HG03442 (cell line): ENCODE data around the gene HSF2.

Source experiments
- ATAC-seq: cut with Tn5 transposase; IDR thresholded peaks from one replicate; pipeline ENCODE4 v1.9.1; 2021; ENCODE audit warnings: mild to moderate bottlenecking, moderate library complexity; ENCODE audit not compliant: unreplicated experiment

HSF2 gene, protein sequence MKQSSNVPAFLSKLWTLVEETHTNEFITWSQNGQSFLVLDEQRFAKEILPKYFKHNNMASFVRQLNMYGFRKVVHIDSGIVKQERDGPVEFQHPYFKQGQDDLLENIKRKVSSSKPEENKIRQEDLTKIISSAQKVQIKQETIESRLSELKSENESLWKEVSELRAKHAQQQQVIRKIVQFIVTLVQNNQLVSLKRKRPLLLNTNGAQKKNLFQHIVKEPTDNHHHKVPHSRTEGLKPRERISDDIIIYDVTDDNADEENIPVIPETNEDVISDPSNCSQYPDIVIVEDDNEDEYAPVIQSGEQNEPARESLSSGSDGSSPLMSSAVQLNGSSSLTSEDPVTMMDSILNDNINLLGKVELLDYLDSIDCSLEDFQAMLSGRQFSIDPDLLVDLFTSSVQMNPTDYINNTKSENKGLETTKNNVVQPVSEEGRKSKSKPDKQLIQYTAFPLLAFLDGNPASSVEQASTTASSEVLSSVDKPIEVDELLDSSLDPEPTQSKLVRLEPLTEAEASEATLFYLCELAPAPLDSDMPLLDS

DNA sequence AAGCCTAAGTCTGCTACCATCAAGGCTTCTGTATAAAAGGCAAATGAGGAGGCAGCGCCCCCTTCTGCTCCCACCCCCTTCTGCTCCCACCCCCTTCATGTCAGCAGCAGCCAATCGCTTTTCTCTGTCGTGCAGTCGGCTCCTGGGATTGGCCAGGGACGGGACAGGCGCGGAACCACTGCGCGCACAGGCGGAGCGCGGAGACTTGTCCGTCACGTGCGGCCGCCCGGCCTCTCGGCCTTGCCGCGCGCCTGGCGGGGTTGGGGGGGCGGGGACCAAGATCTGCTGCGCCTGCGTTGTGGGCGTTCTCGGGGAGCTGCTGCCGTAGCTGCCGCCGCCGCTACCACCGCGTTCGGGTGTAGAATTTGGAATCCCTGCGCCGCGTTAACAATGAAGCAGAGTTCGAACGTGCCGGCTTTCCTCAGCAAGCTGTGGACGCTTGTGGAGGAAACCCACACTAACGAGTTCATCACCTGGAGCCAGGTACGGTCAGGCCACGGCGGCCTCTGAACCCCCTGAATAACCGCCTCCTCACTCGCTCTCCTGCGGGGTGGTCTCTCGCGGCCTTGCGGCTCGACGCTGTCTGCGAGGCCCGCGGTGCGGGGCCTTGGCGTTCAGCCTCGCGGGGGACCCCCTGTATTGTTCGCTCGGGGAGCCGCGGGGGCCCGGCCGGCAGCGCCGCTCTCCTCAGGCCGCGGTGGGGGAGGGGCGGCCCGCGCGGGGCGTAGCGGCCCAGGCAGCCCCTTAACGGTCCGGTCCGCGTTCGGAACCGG, at the start of gene HSF2:
Gene HSF2 (plus strand): TSS at position 305 of the 773 bp plus-strand sequence. CDS start 86 bp downstream, at position 391.
- peak; percentile 97 for ATAC-seq

DNA sequence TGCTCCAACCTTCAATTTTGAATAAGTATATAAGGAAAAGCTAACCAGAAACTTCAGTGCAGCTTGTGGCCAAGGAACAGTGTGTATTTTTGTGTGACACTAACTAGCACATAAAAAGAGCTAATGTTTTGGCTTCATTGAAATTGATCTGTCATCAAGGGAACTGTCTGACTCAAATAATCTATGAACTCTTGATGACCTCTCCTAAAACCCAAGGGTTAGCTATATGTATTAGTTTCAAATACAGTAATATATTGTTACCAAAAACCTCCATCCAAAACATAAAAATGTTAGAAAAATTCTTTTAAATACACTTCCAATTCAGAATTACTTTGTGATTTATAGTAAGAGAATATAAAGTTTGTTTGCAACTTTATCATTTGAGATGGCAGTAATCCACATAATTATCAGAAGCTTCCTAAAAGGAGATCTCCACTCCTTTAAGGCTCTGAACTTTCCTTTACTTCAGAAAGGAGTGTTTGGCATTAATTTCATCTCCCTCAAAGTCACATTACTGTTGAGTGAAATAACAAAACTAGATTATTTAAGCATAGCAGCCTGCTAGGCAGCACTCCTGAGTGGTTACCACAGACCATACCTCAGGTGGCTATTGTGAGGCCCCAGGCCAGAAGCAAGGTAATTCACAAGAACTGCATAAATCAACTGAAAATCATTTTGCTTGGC, 46.3 kb upstream of the HSF2 start:
- ATAC-seq: no peak

DNA sequence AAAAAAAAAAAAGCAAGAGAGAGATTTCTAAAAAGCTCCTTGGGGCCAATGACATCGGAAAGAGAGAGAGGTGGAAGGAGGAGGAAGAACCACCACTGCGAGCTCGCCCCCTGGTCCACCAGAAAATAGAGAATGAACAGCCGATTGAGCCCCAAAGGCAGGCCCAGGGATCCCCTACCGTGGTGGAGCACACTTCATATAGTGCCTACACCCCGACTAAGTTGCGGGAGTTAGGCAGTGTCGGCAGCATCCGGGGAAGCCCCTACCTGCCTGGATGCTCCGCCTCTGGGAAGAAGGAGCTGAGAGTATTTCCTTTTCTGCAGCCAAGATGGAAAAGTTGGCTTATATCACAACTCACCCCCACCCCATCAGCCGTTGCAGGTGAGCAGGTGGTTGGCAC, 38.6 kb upstream of the HSF2 start:
- no peak for ATAC-seq

DNA sequence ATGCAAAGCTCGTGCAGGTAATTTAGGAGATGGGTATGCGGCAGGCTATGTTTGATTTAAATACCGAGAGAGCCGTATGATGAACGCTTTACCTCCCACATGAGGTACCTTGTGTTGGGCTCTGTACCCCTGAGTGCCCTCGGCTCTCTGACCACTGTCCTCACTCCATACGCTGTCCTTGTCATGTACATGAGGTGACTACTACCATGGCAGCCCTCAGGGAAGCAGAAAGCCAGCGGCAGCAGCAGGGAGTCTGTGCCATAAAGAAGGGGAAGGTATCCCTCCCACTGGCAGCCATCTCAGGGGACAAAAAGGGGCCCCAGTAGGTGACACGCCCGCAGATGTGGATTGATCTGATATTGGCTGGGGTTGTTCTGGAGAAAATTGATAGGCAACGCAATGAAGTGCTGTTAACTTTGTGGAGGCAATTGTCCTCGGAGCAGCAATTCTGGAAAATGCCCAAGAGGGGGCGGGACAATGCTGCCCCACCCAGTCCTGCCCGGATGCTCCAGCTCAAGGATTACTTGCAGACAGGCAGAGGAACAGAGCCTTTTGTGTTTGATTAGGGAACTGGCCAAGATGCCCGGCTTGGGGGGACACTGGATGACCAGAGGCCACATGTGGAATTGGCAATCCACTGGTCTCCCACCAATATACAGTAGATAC, 38.0 kb upstream of the HSF2 start:
- ATAC-seq: no peak

DNA sequence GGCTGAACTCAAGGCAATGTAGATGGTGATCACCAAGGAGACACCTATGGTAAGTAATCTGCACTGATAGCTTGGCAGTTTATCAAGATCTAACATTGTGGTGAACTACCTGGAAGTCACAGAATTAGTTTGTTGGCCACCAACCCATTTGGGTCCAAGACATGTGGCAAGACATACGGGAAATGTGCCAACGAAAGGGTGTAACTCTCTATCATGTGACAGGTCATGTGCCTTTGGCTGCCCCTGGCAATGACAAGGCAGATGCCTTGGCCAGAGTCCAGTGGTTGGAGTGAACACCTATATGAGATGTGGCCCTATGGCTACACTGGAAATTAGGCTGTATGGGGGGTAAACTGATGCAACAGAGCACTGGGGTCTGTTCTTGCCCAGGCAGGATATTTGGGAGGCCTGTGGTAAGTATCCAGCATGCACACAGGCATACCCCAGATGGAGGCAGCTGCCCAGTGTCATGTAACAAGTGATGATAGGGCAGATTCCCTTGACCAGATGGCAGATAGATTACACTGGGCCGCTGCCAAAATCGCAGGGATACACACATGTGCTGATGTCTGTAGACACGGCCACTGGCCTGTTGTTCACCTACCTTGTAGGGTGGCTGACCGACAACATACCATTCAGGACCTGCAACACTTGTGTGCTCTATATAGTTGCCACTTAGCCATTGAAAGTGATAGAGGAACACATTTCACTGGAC, 35.5 kb upstream of the HSF2 start:
- no peak for ATAC-seq

DNA sequence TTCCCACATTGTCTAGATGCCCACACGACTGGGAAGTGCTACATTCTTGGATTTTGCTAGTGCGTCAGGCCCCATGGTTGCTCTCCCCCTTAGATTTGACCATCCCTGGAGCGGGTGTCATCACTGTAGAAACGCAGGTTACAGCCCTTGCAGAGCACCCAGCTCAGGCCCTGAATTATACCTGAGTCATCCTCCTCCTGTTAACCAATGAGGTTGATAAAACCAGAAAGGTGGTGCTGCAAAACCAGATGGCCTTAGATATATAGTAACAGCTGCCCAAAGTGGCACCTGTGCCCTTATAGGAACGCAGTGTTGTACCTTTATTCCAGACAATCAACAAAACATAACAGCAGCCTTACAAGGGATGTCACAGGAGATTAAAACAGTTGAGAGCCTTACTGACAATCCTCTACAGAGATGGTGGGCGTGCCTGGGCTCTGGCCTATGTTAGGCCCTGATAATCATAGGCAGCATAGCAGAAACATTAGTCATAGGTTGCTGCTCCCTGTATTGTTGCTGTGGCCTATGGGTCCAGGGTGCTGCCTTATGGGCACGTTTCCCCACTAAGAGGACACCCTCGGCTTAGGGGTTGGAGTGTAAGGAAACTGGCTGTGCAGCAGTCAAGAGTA, 33.6 kb upstream of the HSF2 start:
- no peak for ATAC-seq

DNA sequence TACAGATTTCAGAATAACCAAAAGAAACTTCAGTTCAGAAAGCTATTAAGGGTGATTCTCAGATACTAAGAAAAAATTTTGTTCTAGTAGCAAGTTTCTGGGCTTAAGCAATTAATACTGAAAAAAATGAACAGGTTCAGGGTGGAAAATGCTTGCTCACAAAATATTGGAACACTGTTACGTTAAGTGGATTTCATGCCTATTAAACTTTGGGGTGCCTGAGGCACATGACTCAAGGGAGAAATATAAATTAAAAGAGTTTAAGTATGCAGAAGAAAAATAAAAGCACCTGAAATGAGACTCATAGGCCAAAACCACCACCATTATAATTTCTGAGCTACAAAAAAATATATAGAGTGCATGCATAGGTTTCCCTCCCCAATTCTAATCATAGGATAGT, 32.3 kb upstream of the HSF2 start:
- no peak for ATAC-seq

DNA sequence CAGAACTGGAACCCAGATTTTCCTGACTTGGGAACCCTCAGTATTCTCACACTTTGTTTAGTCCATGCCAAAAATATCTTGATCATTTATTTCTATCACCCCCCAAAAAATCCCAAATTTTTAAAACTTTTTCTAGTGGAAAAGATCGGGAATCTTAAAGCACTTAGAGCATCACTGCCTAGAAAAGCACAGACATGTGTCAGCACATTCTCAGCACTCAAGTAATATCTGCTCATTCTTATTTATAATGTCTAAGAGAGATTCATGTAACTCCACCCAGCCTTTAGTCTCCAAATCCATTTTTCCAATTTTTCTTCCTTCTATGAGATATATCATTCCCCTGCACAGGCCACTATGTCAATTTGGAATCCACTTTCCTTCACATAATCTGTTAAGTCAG, 29.9 kb upstream of the HSF2 start:
- no peak for ATAC-seq

DNA sequence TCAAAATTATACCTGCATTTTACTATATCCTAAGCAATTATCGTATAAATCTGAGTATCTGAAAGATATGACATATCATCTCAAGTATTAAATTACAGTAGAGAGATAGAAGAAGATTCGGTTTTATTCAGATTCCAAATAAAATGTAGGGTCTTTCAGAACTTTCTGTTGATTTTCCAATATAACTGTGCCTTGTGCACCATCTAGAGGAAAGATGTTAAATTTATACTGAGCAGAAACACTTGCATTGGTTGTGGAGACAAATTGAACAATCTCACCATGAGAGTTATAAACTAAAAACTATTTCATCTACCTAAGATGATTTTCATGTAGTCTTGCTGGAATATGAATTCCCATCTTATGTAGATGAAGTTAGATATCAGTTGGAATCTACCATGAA, 26.8 kb upstream of the HSF2 start:
- ATAC-seq: no peak

DNA sequence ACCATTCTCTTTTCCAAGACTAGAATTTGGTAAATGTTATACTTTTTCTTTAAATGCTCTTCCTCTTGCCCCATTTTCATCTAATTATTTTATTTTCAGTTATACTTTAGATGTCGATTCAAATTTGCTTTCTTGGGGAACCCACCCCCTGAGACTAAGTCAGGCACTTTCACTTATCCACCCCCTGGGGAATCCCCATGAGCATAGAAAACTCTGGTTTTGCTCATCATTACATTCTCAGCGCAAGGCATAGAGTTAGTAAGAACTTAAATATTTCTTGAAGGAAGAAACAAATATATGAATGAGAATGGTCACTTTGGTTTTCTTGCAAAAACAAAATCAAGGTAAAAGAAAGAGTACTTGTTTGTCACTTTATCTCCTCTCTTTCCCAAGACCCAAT, 25.1 kb upstream of the HSF2 start:
- peak; percentile 53 for ATAC-seq

DNA sequence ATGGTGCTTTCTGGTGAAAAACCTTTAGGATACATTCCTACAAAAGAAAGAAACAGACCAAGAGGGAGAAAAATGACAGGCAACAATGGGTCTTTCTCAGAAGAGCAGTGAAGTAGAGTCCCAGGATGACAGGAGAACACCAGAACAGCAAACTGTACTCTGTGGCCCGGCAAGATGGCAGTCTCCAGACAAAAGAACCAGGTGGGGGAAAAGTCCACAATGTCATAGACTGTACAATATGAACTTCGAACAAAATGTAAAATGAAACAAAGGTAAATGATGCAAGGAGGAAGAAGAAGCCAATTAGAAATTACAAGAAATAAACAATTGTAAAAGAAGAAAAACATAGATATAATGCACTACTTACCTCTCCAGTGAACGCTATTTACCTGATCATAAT, 23.2 kb upstream of the HSF2 start:
- ATAC-seq: no peak

DNA sequence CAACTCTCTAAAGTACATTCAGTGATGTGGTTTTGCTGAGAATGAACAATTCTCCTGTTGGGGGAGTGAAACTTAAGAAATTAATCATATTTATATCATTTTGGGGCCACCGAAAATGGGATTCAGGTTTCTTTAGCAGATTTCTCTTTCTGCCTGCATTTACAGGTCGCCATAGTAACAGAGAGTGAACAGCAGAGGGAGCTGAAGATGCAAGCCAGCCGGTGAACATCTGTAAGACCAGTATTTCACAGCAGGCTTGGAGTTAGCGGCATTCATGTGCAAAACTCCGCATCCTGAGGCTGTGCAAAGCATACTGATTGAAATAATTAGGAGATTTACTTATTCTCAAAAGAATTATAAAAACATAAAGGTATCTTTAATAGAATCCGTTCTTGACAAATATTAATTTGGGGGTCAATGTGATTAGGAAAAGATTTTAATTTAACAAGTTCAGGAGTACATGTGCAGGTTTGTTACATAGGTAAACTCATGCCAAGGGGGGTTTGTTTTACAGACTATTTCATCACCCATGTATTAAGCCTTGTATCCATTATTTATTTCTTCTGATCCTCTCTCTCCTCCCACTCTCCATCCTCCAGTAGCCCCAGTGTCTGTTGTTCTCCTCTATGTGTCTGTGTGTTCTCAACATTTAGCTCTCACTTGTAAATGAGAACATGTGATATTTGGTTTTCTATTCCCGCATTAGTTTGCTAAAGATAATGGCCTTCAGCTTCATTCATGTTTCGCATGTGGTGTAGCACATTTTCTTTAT, 17.8 kb upstream of the HSF2 start:
- peak; percentile 100 for ATAC-seq

DNA sequence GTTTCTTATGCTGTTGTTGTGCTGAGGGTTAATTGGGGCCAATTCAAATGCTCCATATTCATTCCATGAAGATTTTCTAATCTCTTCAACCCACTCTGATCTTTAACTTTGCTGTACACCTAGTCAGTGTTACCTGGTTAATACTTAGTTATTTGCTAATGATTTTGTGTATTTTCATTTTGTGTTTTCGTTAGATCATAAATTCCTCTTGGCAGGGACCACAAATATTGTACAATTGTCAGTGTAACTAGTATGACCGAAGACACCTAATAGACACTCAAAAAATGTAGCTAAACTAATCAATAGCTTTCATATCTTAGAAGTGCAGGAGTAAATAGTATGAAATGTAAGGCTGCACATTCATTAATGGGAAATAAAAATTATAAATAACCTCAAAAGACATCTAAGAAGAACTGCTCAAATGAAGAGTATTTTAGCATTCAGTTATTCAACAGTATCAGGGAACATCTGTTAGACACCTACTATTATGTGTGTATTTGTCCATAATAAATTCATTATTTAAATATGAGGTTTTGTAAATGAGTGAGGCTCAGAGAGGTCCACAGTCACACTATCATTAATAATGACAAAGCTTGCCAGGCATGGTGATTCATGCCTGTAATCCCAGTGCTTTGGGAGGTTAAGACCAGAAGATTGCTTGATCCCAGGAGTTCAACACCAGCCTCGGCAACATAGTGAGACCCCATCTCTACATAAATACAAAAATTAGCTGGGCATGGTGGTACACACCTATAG, 13.4 kb upstream of the HSF2 start:
- no peak for ATAC-seq

DNA sequence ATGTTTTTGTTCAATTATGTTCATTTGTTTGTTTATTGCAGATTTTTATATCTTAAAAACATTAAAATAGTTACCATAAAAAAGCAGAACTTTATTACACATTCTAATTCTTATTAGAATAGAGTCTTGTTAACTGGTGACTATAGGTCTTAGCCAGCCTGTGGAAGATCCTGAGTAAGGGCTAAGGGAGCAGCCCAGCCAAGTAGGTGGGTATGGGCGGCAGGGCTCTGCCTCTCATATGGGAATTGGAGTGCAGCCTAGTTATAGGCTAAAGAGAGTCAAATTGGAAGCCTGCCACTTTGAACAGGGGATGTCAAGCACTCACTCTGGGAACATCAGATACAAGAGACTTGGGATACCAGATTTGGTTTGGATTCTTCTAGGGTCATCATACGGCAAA, 10.5 kb upstream of the HSF2 start:
- ATAC-seq: no peak

DNA sequence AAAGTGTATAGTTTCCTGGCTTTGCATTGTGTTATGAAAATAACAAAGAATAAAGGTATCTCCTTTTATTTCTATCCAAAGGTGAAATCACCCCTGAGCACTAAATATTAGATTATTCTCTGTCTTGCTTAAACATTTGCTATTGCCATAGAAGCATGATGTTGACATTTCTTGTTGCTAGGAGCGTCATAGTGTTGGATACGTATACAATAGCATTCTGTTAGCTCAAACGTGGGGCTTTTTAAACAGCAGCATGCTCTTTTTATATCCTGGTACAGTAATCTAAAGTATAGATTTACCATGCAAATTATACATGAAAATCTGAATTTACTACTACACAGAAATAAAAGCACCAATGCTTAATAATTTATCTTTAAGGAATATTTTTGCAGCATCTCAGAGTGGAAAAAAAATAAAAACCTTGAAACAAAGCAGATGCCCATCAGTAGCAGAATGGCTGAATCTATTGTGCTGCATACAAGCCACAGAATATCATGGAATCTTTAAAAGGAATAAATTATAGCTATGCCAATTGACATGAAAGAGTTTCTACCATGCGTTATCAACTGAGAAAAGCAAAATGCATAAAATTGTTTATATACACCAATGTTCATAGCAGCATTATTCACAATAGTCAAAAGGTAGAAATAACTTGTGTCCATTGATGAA, 9.6 kb upstream of the HSF2 start:
- no peak for ATAC-seq

DNA sequence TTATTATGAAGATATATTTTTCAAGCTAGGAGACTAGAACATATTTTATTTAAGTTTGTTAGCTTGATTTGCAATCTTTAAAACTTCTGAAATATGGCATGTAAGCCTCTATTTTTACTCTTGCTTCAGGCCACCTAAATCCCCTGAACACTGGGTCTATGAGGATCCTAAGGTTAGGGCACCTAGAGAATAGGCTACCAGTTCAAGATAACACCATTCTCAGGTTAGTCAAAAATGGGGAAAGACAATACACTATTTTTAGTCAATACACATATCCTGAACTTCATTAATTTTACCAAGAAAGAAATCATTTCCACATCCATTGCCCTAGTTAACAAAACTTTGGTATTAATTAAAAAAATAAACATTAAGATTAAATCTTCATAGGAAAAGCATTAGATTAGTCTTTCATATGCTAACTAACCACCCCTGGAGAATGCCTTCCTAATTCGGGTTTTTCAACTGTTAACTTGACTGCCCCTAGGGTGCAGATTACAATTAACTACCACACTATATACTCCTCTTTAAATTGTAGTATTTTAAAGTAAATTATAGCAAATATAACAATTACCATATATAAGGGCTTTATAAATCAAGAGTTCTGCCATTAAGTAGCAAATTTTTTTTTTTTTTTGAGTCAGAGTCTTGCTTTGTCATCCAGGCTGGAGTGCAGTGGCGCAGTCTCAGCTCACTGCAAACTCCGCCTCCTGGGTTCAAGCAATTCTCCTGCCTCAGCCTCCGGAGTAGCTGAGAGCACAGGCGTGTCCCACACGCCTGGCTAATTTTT, 6.7 kb upstream of the HSF2 start:
- no peak for ATAC-seq

DNA sequence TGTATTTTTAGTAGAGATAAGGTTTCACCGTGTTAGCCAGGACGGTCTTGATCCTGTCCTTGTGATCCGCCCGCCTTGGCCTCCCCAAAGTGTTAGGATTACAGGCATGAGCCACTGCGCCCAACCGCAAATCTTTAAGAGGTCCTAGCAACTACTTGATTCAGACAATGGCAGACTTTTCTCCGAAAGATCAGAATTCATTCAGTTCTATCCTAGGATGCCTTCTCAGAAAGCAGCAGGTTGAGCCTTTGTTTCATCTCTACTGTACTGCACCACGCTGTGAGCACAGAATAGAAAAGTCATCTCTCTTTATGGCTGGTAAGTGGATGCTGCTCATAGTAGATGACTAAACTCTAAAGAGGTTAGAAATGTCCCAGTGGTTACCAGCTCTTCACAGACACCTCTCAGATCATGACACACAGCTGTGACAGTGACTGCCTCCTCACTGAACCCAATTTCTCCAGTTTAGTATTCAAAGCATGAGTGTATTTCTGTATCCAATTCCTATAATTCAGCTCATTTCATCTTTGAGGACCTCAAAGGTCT, 6.0 kb upstream of the HSF2 start:
- peak; percentile 84 for ATAC-seq
